HepG2 (cell line): ENCODE data around the gene MSI2. TPM values are rescaled to one million over a fixed set of nuclear protein-coding genes. Genes with fewer than 3 reads are reported as not detected.

Source experiments
- ARHGAP35 ChIP-seq: sonication (generic); formaldehyde crosslinking; IDR thresholded peaks from 2 replicates; pipeline ENCODE4 v1.9.0; 2022; ENCODE audit warnings: mild to moderate bottlenecking, inconsistent platforms, moderate library complexity, missing genetic modification reagents, borderline replicate concordance
- ATM ChIP-seq: fragments of 450-650 bp; IDR thresholded peaks from 2 replicates; pipeline ENCODE4 v1.7.1; 2017; ENCODE audit warnings: mild to moderate bottlenecking, borderline replicate concordance
- CREM ChIP-seq, 2 experiments: sonication (generic) in 1 of 2; formaldehyde crosslinking in 1 of 2; IDR thresholded peaks; 2 replicates each; pipeline versions ENCODE4 v1.4.0 to v1.6.1; 2016 to 2020; ENCODE audit warnings: antibody characterized with exemption in 1 of 2, mild to moderate bottlenecking in 1 of 2, missing genetic modification reagents in 1 of 2
- NCOR1 ChIP-seq: fragments of 200-600 bp; sonication (generic); IDR thresholded peaks from 2 replicates; pipeline ENCODE4 v1.7.0; 2017; ENCODE audit warnings: antibody characterized with exemption, low read length, borderline replicate concordance
- TBX3 ChIP-seq: fragments of 450-650 bp; IDR thresholded peaks from 2 replicates; pipeline ENCODE4 v1.6.1; 2017; ENCODE audit warnings: antibody characterized with exemption, mild to moderate bottlenecking, inconsistent platforms, borderline replicate concordance
- ZBTB7B ChIP-seq: sonication (generic); formaldehyde crosslinking; IDR thresholded peaks from 2 replicates; pipeline ENCODE4 v1.4.0; 2020; ENCODE audit warnings: missing genetic modification reagents
- ZNF317 ChIP-seq: sonication (generic); formaldehyde crosslinking; IDR thresholded peaks from 2 replicates; pipeline ENCODE4 v1.5.0; 2020; ENCODE audit warnings: mild to moderate bottlenecking, missing genetic modification reagents
- ZNF510 ChIP-seq: sonication (generic); formaldehyde crosslinking; IDR thresholded peaks from 2 replicates; pipeline ENCODE4 v1.4.0; 2020; ENCODE audit warnings: low read depth, mild to moderate bottlenecking, missing genetic modification reagents
- ZNF563 ChIP-seq: sonication (generic); formaldehyde crosslinking; IDR thresholded peaks from 2 replicates; pipeline ENCODE4 v1.8.0; 2022; ENCODE audit warnings: mild to moderate bottlenecking, moderate library complexity, missing genetic modification reagents
- ZNF891 ChIP-seq: sonication (generic); formaldehyde crosslinking; IDR thresholded peaks from 2 replicates; pipeline ENCODE4 v1.5.0; 2020; ENCODE audit warnings: mild to moderate bottlenecking, missing genetic modification reagents
- ZSCAN12 ChIP-seq: sonication (generic); formaldehyde crosslinking; IDR thresholded peaks from 2 replicates; pipeline ENCODE4 v1.9.0; 2021; ENCODE audit warnings: mild to moderate bottlenecking, missing genetic modification reagents
- ZSCAN20 ChIP-seq: sonication (generic); formaldehyde crosslinking; IDR thresholded peaks from 2 replicates; pipeline ENCODE4 v1.4.0; 2020; ENCODE audit warnings: missing genetic modification reagents, mild to moderate bottlenecking, borderline replicate concordance
- polyA plus RNA-seq, 8 experiments: library from polyadenylated mRNA; depleted of rRNA in 3 of 8; stranded (reverse) in 7 of 8; unstranded in 1 of 8; fragments of >200 nt; fragmentation: Illumina TruSeq in 4 of 8; extraction: Trizol in 4 of 8; gene quantifications; 2 replicates each; pipeline versions ENCODE4 v1.2.1 to v1.2.3, GENCODE V29; 2011 to 2016; ENCODE audit warnings: low read depth in 4 of 8, missing spikeins in 1 of 8, mixed read lengths in 1 of 8; ENCODE audit not compliant: insufficient read depth in 1 of 8
- total RNA-seq, 5 experiments: library from RNA; depleted of rRNA; stranded (reverse); fragments of >200 nt; fragmentation: Illumina TruSeq; extraction: Trizol; gene quantifications; 2 replicates each; pipeline ENCODE4 v1.2.3, GENCODE V29; 2016; ENCODE audit warnings: low read depth in 1 of 5
- TF ChIP-seq, protein P1 (sequence below): IDR thresholded peaks from 2 replicates; pipeline ENCODE4 v1.6.1; 2016; ENCODE audit warnings: missing biosample characterization, missing genetic modification reagents, low read depth
- TF ChIP-seq, protein P2 (sequence below): IDR thresholded peaks from 2 replicates; pipeline ENCODE4 v1.6.1; 2012; ENCODE audit warnings: low read depth, low read length, improper control_type of control experiment
- TF ChIP-seq, protein P3 (sequence below): sonication (generic); formaldehyde crosslinking; IDR thresholded peaks from 2 replicates; pipeline ENCODE4 v1.5.1; 2020; ENCODE audit warnings: mild to moderate bottlenecking, missing genetic modification reagents, moderate library complexity
- TF ChIP-seq, protein P4 (sequence below): sonication (generic); formaldehyde crosslinking; IDR thresholded peaks from 2 replicates; pipeline ENCODE4 v1.4.0; 2020; ENCODE audit warnings: low read depth, missing genetic modification reagents

MSI2 gene
- total and polyA plus RNA-seq, 2 of the 13 experiments (the other 11 are each of a cell fraction or from before 2014, with no cell fraction given) = 77.5 to 78.4 TPM

DNA sequence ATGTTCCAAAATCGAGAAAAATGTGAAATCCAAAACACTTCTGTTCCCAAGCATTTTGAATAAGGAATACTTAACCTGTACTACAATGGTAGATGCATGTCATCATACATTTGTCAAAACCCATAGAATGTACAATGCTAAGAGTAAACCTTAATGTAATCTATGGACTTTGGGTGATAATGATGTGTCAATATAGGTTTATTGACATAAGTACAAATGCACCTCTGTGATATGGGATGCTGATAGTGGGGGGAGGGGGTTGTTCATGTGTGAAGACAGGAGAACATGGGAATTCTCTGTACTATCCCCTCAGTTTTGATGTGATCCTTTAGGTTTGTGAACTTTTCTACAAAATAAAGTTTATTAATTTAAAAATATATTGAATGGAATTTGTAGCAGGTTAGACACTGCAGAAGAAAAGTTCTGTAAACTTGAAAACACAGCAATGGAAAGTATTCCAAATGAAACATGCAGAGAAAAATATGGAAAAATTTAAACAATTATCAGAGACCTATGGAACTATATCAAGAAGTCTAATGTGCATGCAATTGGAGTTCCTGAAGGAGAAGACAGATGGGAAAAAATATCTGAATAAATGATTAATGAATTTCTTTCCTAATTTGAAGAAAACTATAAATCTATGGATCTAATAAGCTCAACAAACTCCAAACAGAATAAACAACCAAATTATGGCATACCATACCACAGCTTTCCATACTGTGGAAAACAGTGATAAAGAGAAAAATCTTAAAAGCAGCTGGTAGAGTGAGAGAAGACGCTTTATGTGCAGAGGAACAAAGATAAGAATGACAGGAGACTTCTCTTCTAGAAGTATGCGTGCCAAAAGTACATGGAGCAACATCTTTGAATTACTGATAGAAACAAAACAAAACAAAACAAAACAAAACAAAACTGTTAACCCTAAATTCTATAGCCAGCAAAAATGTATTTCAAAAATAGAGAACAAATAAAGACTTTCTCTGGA is 34.7 kb upstream of the MSI2 start (continued):
- TF ChIP-seq ZNF510 (CRISPR knock-in tag) (no peak), ZNF317 (CRISPR knock-in tag) (peak; percentile 95), ZSCAN20 (CRISPR knock-in tag) (no peak), NCOR1 (0 out of 2 replicates have a peak, but pooled peaks have one; percentile 36), ATM (no peak), ZNF891 (no peak), ZNF563 (CRISPR knock-in tag) (no peak), ZSCAN12 (CRISPR knock-in tag) (no peak), ZBTB7B (CRISPR knock-in tag) (no peak), ARHGAP35 (CRISPR knock-in tag) (no peak), TBX3 (peak; percentile 52; the same call in 1 of the 2 replicates), CREM (IDR thresholded peaks at IDR 0.05) (0 out of 2 replicates have a peak, but pooled peaks have one; percentile 20), CREM (CRISPR knock-in tag; IDR thresholded peaks at IDR 0.05) (no peak)
- TF ChIP-seq, protein P1, sequence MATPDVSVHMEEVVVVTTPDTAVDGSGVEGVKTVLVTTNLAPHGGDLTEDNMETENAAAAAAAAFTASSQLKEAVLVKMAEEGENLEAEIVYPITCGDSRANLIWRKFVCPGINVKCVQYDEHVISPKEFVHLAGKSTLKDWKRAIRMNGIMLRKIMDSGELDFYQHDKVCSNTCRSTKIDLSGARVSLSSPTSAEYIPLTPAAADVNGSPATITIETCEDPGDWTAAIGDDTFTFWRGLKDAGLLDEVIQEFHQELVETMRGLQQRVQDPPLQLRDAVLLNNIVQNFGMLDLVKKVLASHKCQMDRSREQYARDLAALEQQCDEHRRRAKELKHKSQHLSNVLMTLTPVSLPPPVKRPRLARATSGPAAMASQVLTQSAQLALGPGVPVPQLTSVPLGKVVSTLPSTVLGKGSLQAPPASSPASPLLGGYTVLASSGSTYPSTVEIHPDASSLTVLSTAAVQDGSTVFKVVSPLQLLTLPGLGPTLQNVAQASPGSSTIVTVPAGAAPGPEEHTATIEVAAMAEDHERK (CRISPR knock-in tag) = no peak
- TF ChIP-seq, protein P2, sequence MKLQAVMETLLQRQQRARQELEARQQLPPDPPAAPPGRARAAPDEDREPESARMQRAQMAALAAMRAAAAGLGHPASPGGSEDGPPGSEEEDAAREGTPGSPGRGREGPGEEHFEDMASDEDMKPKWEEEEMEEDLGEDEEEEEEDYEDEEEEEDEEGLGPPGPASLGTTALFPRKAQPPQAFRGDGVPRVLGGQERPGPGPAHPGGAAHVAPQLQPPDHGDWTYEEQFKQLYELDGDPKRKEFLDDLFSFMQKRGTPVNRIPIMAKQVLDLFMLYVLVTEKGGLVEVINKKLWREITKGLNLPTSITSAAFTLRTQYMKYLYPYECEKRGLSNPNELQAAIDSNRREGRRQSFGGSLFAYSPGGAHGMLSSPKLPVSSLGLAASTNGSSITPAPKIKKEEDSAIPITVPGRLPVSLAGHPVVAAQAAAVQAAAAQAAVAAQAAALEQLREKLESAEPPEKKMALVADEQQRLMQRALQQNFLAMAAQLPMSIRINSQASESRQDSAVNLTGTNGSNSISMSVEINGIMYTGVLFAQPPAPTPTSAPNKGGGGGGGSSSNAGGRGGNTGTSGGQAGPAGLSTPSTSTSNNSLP = peak; percentile 56; the same call in 1 of the 2 replicates
- TF ChIP-seq, protein P3, sequence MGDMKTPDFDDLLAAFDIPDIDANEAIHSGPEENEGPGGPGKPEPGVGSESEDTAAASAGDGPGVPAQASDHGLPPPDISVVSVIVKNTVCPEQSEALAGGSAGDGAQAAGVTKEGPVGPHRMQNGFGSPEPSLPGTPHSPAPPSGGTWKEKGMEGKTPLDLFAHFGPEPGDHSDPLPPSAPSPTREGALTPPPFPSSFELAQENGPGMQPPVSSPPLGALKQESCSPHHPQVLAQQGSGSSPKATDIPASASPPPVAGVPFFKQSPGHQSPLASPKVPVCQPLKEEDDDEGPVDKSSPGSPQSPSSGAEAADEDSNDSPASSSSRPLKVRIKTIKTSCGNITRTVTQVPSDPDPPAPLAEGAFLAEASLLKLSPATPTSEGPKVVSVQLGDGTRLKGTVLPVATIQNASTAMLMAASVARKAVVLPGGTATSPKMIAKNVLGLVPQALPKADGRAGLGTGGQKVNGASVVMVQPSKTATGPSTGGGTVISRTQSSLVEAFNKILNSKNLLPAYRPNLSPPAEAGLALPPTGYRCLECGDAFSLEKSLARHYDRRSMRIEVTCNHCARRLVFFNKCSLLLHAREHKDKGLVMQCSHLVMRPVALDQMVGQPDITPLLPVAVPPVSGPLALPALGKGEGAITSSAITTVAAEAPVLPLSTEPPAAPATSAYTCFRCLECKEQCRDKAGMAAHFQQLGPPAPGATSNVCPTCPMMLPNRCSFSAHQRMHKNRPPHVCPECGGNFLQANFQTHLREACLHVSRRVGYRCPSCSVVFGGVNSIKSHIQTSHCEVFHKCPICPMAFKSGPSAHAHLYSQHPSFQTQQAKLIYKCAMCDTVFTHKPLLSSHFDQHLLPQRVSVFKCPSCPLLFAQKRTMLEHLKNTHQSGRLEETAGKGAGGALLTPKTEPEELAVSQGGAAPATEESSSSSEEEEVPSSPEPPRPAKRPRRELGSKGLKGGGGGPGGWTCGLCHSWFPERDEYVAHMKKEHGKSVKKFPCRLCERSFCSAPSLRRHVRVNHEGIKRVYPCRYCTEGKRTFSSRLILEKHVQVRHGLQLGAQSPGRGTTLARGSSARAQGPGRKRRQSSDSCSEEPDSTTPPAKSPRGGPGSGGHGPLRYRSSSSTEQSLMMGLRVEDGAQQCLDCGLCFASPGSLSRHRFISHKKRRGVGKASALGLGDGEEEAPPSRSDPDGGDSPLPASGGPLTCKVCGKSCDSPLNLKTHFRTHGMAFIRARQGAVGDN (CRISPR knock-in tag) = no peak
- TF ChIP-seq, protein P4, sequence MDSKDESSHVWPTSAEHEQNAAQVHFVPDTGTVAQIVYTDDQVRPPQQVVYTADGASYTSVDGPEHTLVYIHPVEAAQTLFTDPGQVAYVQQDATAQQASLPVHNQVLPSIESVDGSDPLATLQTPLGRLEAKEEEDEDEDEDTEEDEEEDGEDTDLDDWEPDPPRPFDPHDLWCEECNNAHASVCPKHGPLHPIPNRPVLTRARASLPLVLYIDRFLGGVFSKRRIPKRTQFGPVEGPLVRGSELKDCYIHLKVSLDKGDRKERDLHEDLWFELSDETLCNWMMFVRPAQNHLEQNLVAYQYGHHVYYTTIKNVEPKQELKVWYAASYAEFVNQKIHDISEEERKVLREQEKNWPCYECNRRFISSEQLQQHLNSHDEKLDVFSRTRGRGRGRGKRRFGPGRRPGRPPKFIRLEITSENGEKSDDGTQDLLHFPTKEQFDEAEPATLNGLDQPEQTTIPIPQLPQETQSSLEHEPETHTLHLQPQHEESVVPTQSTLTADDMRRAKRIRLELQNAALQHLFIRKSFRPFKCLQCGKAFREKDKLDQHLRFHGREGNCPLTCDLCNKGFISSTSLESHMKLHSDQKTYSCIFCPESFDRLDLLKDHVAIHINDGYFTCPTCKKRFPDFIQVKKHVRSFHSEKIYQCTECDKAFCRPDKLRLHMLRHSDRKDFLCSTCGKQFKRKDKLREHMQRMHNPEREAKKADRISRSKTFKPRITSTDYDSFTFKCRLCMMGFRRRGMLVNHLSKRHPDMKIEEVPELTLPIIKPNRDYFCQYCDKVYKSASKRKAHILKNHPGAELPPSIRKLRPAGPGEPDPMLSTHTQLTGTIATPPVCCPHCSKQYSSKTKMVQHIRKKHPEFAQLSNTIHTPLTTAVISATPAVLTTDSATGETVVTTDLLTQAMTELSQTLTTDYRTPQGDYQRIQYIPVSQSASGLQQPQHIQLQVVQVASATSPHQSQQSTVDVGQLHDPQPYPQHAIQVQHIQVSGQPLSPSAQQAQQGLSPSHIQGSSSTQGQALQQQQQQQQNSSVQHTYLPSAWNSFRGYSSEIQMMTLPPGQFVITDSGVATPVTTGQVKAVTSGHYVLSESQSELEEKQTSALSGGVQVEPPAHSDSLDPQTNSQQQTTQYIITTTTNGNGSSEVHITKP (CRISPR knock-in tag) = no peak
